Measurements from ENCODE around the gene SETD5. TPM values are rescaled to one million over a fixed set of nuclear protein-coding genes. Genes with fewer than 3 reads are reported as not detected.

Gene SETD5
- total and polyA plus RNA-seq, 2 of the 8 experiments (the other 6 are each of a cell fraction or from before 2014, with no cell fraction given) = 108 to 234 TPM

DNA sequence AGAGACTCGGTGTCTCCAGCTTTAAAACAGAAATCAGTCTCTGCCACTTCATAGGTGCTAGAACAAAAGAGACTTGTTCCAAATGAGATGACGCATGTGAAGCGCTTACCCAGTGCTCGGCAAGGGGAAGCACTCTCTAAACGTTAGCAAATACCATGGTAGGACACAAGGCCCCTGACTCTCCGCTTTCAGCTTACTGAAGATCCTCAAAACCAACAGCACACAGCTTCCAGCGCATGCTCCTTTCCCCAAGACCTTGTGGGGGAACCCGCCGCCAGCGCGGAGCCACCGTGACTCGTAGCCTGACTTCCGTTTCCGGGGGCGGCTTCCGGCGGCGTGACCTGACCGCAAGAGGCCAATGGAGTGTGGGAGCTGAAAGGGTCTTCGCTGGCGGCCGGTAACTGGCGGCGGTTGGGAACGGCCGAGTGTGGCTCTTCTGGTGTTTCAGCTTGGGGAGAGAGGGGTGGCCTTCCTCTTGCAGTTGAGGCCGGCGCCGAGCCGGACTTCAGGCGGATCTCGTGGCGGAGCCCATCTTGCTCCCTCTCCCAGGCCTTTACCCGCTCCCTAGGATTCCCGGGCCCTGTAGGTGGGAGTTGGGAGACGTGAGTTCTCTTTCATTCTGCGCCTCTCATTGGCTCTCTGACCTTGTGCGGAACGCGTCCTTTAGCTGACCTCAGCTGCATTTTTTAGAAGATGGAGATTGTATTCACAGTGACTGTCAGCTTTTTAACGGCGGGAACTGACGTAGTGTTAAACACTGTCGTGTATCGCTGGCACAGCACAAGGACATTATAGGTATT lies 34.5 kb upstream of the SETD5 start, which contains the start of gene THUMPD3 (continued):
- TF ChIP-seq RFX5 (IDR thresholded peaks at IDR 0.05; ENCODE audit: borderline replicate concordance, low read depth, low read length) (no peak), PHF8 (conservative IDR thresholded peaks at IDR 0.05; ENCODE audit: low read depth, low read length) (peak; percentile 95), HDAC2 (IDR thresholded peaks at IDR 0.05; ENCODE audit: borderline replicate concordance in 1 of 2, low read depth in 2 of 2, low read length in 2 of 2) (no peak; a peak in 1 of 4 replicates), BACH1 (IDR thresholded peaks at IDR 0.05; ENCODE audit: low read length) (no peak), SIN3A (conservative IDR thresholded peaks at IDR 0.05 in 1 of 2, IDR thresholded peaks at IDR 0.05 in 1 of 2; ENCODE audit: low read depth in 1 of 2, low read length in 2 of 2) (peak in 1 of 2 experiments; percentile 71; a peak in 2 of 4 replicates), KDM4A (IDR thresholded peaks at IDR 0.05; ENCODE audit: low read depth, low read length, severe bottlenecking) (peak; percentile 68), GABPA (IDR thresholded peaks at IDR 0.05; ENCODE audit: borderline replicate concordance, insufficient read depth, low read length) (peak; percentile 95), EGR1 (IDR thresholded peaks at IDR 0.05; ENCODE audit: borderline replicate concordance, low read depth, low read length) (peak; percentile 79; the same call in 1 of the 2 replicates), TAF1 (IDR thresholded peaks at IDR 0.05; ENCODE audit: low read depth, low read length) (peak; percentile 92), POLR2AphosphoS5 (IDR thresholded peaks at IDR 0.05; ENCODE audit: low read depth, low read length) (peak; percentile 97), CEBPB (IDR thresholded peaks at IDR 0.05; ENCODE audit: low read depth, low read length) (no peak), SRF (IDR thresholded peaks at IDR 0.05; ENCODE audit: low read depth, low read length) (no peak), KDM1A (IDR thresholded peaks at IDR 0.05; ENCODE audit: borderline replicate concordance, low read length) (no peak), RAD21 (IDR thresholded peaks at IDR 0.05 in 1 of 2, conservative IDR thresholded peaks at IDR 0.05 in 1 of 2; ENCODE audit: low read depth in 2 of 2, low read length in 2 of 2) (peak in 1 of 2 experiments; percentile 16; a peak in 2 of 4 replicates), SAP30 (IDR thresholded peaks at IDR 0.05; ENCODE audit: insufficient read depth, insufficient replicate concordance, low read length) (peak; percentile 43), NRF1 (IDR thresholded peaks at IDR 0.05; ENCODE audit: low read depth, low read length) (peak; percentile 38), RBBP5 (IDR thresholded peaks at IDR 0.05; ENCODE audit: borderline replicate concordance, low read depth, low read length) (peak; percentile 67; the same call in 1 of the 2 replicates)
- TF ChIP-seq, protein P1, sequence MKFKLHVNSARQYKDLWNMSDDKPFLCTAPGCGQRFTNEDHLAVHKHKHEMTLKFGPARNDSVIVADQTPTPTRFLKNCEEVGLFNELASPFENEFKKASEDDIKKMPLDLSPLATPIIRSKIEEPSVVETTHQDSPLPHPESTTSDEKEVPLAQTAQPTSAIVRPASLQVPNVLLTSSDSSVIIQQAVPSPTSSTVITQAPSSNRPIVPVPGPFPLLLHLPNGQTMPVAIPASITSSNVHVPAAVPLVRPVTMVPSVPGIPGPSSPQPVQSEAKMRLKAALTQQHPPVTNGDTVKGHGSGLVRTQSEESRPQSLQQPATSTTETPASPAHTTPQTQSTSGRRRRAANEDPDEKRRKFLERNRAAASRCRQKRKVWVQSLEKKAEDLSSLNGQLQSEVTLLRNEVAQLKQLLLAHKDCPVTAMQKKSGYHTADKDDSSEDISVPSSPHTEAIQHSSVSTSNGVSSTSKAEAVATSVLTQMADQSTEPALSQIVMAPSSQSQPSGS (IDR thresholded peaks at IDR 0.05; ENCODE audit: low read length) = 0 out of 2 replicates have a peak, but pooled peaks have one; percentile 26
- TF ChIP-seq, protein P2, sequence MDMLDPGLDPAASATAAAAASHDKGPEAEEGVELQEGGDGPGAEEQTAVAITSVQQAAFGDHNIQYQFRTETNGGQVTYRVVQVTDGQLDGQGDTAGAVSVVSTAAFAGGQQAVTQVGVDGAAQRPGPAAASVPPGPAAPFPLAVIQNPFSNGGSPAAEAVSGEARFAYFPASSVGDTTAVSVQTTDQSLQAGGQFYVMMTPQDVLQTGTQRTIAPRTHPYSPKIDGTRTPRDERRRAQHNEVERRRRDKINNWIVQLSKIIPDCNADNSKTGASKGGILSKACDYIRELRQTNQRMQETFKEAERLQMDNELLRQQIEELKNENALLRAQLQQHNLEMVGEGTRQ (IDR thresholded peaks at IDR 0.05; ENCODE audit: low read length) = peak; percentile 17; the same call in 1 of the 2 replicates

Measured in H1 (cell line).